GM12878 (cell line): Measurements from ENCODE around the gene ETHE1. TPM values are rescaled to one million over a fixed set of nuclear protein-coding genes. Genes with fewer than 3 reads are reported as not detected.

ENCODE experiments used
- GATAD2B ChIP-seq: fragments of 450-650 bp; conservative IDR thresholded peaks from 2 replicates; pipeline ENCODE4 v1.6.1; 2017; ENCODE audit warnings: low read depth, mild to moderate bottlenecking, moderate library complexity
- IKZF2 ChIP-seq, 2 experiments: fragments of 450-650 bp; IDR thresholded peaks; 2 replicates each; pipeline ENCODE4 v1.6.1; 2017; ENCODE audit warnings: mild to moderate bottlenecking in 2 of 2, moderate library complexity in 2 of 2
- MTA2 ChIP-seq: fragments of 450-650 bp; IDR thresholded peaks from 2 replicates; pipeline ENCODE4 v1.6.1; 2016; ENCODE audit warnings: low read depth, mild to moderate bottlenecking, moderate library complexity
- NFXL1 ChIP-seq: fragments of 450-650 bp; IDR thresholded peaks from 2 replicates; pipeline ENCODE4 v1.6.1; 2017; ENCODE audit warnings: antibody characterized with exemption, mild to moderate bottlenecking, borderline replicate concordance
- NKRF ChIP-seq: fragments of 450-650 bp; conservative IDR thresholded peaks from 2 replicates; pipeline ENCODE4 v1.6.1; 2017; ENCODE audit warnings: mild to moderate bottlenecking, moderate library complexity
- NR2C2 ChIP-seq: IDR thresholded peaks from 2 replicates; pipeline ENCODE4 v1.6.1; 2011; ENCODE audit warnings: borderline replicate concordance, low read depth; ENCODE audit not compliant: control insufficient read depth, insufficient read length
- POLR2A ChIP-seq: IDR thresholded peaks from 2 replicates; pipeline ENCODE4 v1.6.1; 2011; ENCODE audit warnings: low read depth, mild to moderate bottlenecking, low read length
- SRF ChIP-seq, 2 experiments: IDR thresholded peaks; 2 replicates each; pipeline ENCODE4 v1.6.1; 2011; ENCODE audit warnings: low read depth in 2 of 2, low read length in 2 of 2, mild to moderate bottlenecking in 1 of 2, moderate library complexity in 1 of 2
- polyA plus RNA-seq, 11 experiments: library from polyadenylated mRNA; depleted of rRNA in 4 of 11; unstranded in 6 of 11; stranded (reverse) in 5 of 11; fragments of >200 nt; fragmentation: Nextera tagmentation in 4 of 11; fragmentation: Illumina TruSeq in 1 of 11; extraction: Ambion mirVana in 4 of 11; extraction: Trizol in 1 of 11; gene quantifications; 1 replicate in 1 of 11; 2 replicates in 10 of 11; pipeline versions ENCODE4 v1.2.1 to v1.2.3, GENCODE V29; 2011 to 2016; ENCODE audit warnings: inconsistent platforms in 2 of 11, missing spikeins in 2 of 11, low read depth in 1 of 11
- total RNA-seq, 4 experiments: library from RNA; depleted of rRNA in 3 of 4; stranded (reverse); fragments of >200 nt in 3 of 4; fragmentation: Illumina TruSeq in 1 of 4; extraction: Trizol in 1 of 4; gene quantifications; 2 replicates each; pipeline versions ENCODE4 v1.2.1 to v1.2.3, GENCODE V29; 2013 to 2021

ETHE1 gene
- total and polyA plus RNA-seq, 10 of the 15 experiments (the other 5 are each of a cell fraction or from before 2014, with no cell fraction given): 22.1 to 155 (median 52.7) TPM

GRCh38 chr19:43504426-43505185 is 22.4 kb downstream of the ETHE1 start, which contains the start of gene PHLDB3 (continued):
- TF ChIP-seq POLR2A (peak; percentile 48; the same call in 1 of the 2 replicates), NR2C2 (no peak), NKRF (0 out of 2 replicates have a peak, but pooled peaks have one; percentile 25), GATAD2B (0 out of 2 replicates have a peak, but pooled peaks have one; percentile 26), NFXL1 (no peak), SRF (IDR thresholded peaks at IDR 0.05; ENCODE audit: low read depth in 2 of 2, low read length in 2 of 2) (no peak), MTA2 (peak; percentile 29; the same call in 1 of the 2 replicates), IKZF2 (IDR thresholded peaks at IDR 0.05) (peak in 1 of 2 experiments; percentile 11; a peak in 1 of 4 replicates)
- TF ChIP-seq, all 136 proteins: peak for 10
